GM21528 (cell line): ENCODE results near the gene ARF1.

ENCODE experiments used
- ATAC-seq: cut with Tn5 transposase; IDR thresholded peaks from one replicate; pipeline ENCODE4 v1.9.1; 2021; ENCODE audit warnings: mild to moderate bottlenecking, moderate library complexity; ENCODE audit not compliant: unreplicated experiment, low FRiP score

ARF1 gene

GRCh38 chr1:228144993-228145343 lies 62.5 kb downstream of the ARF1 start:
- no peak for ATAC-seq

- ATAC-seq, result no peak
Measured at GRCh38 chr1:228145463-228146416, 63.2 kb downstream of the ARF1 start.

GRCh38 chr1:228146417-228147150 lies 64.1 kb downstream of the ARF1 start:
- no peak for ATAC-seq

DNA sequence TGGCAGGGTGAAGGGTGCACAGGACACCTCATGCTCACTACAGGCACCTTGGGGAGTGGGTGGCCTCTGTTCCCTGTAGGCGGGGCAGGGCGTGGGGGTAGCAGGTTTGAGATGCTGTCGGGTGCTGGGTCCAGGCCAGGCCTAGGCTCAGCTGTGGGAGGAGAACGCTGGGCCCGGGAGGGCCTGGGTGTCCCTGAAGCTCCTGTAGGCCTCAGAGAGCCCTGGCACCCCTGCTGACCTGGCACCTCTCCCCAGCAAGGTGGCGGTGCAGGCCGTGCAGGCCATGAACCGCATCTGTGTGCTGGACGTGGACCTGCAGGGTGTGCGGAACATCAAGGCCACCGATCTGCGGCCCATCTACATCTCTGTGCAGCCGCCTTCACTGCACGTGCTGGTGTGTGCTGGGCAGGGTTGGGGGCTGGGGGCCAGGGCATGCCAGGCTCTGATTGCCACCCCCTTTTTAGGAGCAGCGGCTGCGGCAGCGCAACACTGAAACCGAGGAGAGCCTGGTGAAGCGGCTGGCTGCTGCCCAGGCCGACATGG lies 64.7 kb downstream of the ARF1 start:
- no peak for ATAC-seq

DNA sequence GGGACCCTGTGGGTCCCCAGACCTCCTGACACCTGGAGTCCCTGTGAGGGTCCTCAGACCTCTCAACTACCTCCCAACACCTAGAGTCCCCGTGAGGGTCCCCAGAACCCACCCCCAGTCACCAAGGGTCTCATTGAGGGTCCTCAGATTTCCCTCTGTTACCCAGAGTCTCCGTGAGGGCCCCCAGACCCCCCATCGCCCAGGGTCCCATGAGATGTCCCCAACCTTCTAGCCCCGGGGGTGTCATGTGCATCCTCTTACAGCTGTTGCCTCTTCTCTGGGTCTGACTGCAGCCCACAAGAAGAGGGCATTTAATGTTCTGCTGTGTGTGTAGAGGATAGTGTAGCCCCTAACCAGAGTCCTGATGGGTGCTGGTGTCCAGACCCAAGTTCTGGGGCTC lies 65.3 kb downstream of the ARF1 start:
- no peak for ATAC-seq

DNA sequence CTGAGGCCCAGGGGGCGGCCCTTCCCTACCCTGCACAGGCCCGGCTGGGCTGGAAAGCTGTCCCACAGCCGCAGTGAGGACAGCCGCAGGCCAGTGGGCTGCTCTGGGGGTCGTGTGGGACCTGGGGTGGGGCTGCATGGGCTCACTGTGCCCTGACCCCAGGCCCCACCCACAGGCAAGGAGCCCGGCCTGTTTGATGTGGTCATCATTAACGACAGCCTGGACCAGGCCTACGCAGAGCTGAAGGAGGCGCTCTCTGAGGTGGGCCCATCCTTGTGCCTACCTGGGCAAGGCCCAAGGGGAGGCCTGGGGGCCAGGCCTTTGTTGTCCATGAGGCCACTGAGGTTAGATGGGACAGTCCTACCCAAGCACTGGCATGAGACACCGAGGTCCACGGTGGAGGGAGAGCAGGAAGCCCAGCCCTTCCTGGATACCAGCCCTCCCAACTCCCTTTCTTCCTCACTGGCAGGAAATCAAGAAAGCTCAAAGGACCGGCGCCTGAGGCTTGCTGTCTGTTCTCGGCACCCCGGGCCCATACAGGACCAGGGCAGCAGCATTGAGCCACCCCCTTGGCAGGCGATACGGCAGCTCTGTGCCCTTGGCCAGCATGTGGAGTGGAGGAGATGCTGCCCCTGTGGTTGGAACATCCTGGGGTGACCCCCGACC lies 65.8 kb downstream of the ARF1 start:
- no peak for ATAC-seq
